Astrocyte (in vitro differentiated cells and primary cell): ENCODE measurements around the gene RAB3GAP2.

Experiments
- EZH2 ChIP-seq: IDR thresholded peaks from 2 replicates; pipeline ENCODE4 v1.6.1; 2012; ENCODE audit warnings: mild to moderate bottlenecking, low read length, inconsistent platforms; ENCODE audit not compliant: insufficient read depth
- TF ChIP-seq, protein P1 (sequence below): IDR thresholded peaks from 2 replicates; pipeline ENCODE4 v1.5.1; 2011; ENCODE audit warnings: low read depth, mild to moderate bottlenecking, inconsistent platforms, low read length, moderate library complexity; ENCODE audit not compliant: insufficient read depth

DNA sequence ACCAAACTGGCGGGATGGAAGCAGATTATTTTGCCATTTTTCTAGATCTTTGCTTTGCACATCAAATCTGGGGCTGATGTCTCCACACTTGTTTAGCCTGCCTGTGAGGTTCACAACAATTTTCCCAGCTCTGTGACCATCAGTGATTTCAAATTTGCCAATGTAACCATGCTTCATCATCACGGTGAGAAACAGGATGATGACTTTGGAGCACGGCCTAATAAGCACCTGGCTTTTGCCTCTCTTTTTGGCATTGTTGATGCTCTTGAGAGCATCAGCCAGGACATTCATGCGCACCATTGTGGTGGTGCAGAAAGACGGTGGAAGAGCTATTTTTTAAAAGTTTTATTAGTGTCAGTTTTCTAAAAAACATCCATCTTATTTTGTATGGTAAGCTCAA lies 128.2 kb downstream of the RAB3GAP2 start:
- TF ChIP-seq, protein P1, sequence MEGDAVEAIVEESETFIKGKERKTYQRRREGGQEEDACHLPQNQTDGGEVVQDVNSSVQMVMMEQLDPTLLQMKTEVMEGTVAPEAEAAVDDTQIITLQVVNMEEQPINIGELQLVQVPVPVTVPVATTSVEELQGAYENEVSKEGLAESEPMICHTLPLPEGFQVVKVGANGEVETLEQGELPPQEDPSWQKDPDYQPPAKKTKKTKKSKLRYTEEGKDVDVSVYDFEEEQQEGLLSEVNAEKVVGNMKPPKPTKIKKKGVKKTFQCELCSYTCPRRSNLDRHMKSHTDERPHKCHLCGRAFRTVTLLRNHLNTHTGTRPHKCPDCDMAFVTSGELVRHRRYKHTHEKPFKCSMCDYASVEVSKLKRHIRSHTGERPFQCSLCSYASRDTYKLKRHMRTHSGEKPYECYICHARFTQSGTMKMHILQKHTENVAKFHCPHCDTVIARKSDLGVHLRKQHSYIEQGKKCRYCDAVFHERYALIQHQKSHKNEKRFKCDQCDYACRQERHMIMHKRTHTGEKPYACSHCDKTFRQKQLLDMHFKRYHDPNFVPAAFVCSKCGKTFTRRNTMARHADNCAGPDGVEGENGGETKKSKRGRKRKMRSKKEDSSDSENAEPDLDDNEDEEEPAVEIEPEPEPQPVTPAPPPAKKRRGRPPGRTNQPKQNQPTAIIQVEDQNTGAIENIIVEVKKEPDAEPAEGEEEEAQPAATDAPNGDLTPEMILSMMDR, result no peak
- no peak for TF ChIP-seq EZH2
